Measurements from ENCODE around the gene RLF. TPM values are rescaled to one million over a fixed set of nuclear protein-coding genes. Genes with fewer than 3 reads are reported as not detected.

Gene RLF
- total and polyA plus RNA-seq, 2 donors (not counting 1 experiment from before 2014, with no cell fraction given) = 12.4 to 20.8 TPM

- Histone ChIP-seq H3K9ac (ENCODE audit: insufficient read depth, low read length) (no peak overlapping the region), H3K4me2 (ENCODE audit: extremely low read depth, insufficient read depth, low read length) (no peak overlapping the region), H3K27me3 (ENCODE audit: control insufficient read depth, insufficient read depth, low read length) (no peaks in the 10 kb centered on the region), H2AFZ (ENCODE audit: low read length) (no peak overlapping the region), H3K36me3 (ENCODE audit: control insufficient read depth, insufficient read depth, low read length) (peaks cover 6% of the 10 kb centered on the region), H3K79me2 (ENCODE audit: control insufficient read depth, insufficient read depth, low read length) (no peaks in the 10 kb centered on the region), H4K20me1 (ENCODE audit: control insufficient read depth, extremely low read depth, insufficient read depth, low read length) (no peaks in the 10 kb centered on the region), H3K4me1 (ENCODE audit: control insufficient read depth, extremely low read depth, insufficient read depth, low read length) (no peaks in the 10 kb centered on the region), H3K9me3 (ENCODE audit: control insufficient read depth, insufficient read depth, low read depth, low read length) (no peaks in the 10 kb centered on the region), H3K4me3 (replicated peaks in 1 of 4; ENCODE audit: control extremely low read depth in 1 of 4, insufficient read depth in 1 of 4, low read depth in 3 of 4, low read length in 4 of 4) (no peak overlapping the region), H3K27ac (ENCODE audit: insufficient read depth, low read length) (no peak overlapping the region)
- TF ChIP-seq EZH2 (IDR thresholded peaks at IDR 0.05; ENCODE audit: low read length, missing control alignments) (no peak), CTCF (conservative IDR thresholded peaks at IDR 0.05 in 1 of 2, IDR thresholded peaks at IDR 0.05 in 1 of 2; ENCODE audit: low read depth in 1 of 2, low read length in 2 of 2) (no peak)
- no peak for DNase-seq (ENCODE audit: low read depth in 2 of 2)
Measured at GRCh38 chr1:40281853-40282252, 120.7 kb downstream of the RLF start.

Other genes starting within 250 kb of the RLF start
- gene MFSD2A, start 206.2 kb upstream of the RLF start, total RNA-seq = 1.0 and 1.2 TPM in 2 replicates
- gene MFSD2A, start 206.2 kb upstream of the RLF start, polyA plus RNA-seq = 0.90 and 4.5 TPM in 2 replicates
- gene CAP1, start 120.7 kb upstream of the RLF start, total RNA-seq = 270 and 352 TPM in 2 replicates
- gene CAP1, start 120.7 kb upstream of the RLF start, polyA plus RNA-seq = 744 and 836 TPM in 2 replicates
- gene PPT1, start 64.1 kb upstream of the RLF start, total RNA-seq = 39.8 and 41.0 TPM in 2 replicates
- 70.0 and 81.1 TPM in 2 replicates for gene PPT1, start 64.1 kb upstream of the RLF start, polyA plus RNA-seq
- gene TMCO2, start 86.5 kb downstream of the RLF start, total RNA-seq = not detected in 2 replicates
- not detected in 2 replicates for gene TMCO2, start 86.5 kb downstream of the RLF start, polyA plus RNA-seq
- 60.9 and 68.8 TPM in 2 replicates for gene ZMPSTE24, start 96.8 kb downstream of the RLF start, total RNA-seq
- gene ZMPSTE24, start 96.8 kb downstream of the RLF start, polyA plus RNA-seq = 67.6 and 70.5 TPM in 2 replicates
- 2.1 and 2.8 TPM in 2 replicates for gene COL9A2, start 155.9 kb downstream of the RLF start, total RNA-seq
- gene COL9A2, start 155.9 kb downstream of the RLF start, polyA plus RNA-seq = 0.40 and 1.3 TPM in 2 replicates
- gene SMAP2, start 212.3 kb downstream of the RLF start, total RNA-seq = 7.7 and 16.7 TPM in 2 replicates
- gene SMAP2, start 212.3 kb downstream of the RLF start, polyA plus RNA-seq = 28.7 and 35.0 TPM in 2 replicates

Data from fibroblast of lung (primary cell).